Measurements from ENCODE around the gene FOSL1. TPM values are rescaled to one million over a fixed set of nuclear protein-coding genes. Genes with fewer than 3 reads are reported as not detected.
"Not testable (repeated sequence)": the region's sequence is repeated elsewhere in the genome, so short reads cannot be mapped to it uniquely, and the experiment has no call there.

FOSL1 gene
- polyA plus RNA-seq, 10 donors: 0.22 to 0.64 (median 0.29) TPM; not detected in 4

- no peak for DNase-seq
These were observed 3.9 kb downstream of the FOSL1 start for GRCh38 chr11:65896034-65896999.

- DNase-seq: no peak
These were observed 4.7 kb downstream of the FOSL1 start for GRCh38 chr11:65895482-65895981.

DNA sequence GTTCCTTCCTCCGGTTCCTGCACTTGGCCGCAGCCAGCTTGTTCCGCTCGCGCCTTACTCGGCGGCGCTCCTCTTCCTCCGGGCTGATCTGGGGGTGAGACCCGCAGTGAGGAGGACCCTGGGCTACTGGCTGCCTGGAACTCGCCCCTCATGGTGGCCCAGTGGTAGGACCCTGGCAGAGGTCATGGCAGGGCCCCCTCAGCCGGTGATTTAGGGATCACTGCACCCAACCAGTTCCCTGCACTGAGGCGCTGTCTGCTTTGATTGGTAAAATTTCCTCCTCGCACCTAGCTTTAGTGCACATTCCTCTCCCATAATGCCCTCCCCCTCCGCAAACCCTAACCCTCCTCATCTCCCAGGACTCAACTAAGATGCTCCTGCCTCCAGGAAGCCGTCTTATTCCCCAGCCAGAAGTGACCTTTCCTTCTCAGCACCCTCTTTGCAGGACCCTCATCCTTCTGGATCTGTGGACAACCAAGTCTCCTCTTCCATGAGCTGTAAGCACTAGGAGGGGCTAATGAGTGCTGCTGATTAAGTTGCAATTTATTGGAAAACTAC lies 6.1 kb downstream of the FOSL1 start:
- no peak for DNase-seq

- DNase-seq: no peak
These were observed 7.4 kb downstream of the FOSL1 start for GRCh38 chr11:65892661-65893317.

- not testable (repeated sequence) for DNase-seq
These were observed 8.0 kb downstream of the FOSL1 start for GRCh38 chr11:65892137-65892540.

GRCh38 chr11:65891219-65892136 lies 8.7 kb downstream of the FOSL1 start:
- peak in 1 of 3 donors; percentile 50 for DNase-seq

- DNase-seq: peak; percentile 97 to 99 (median 97)
These were observed 9.6 kb downstream of the FOSL1 start, which contains the start of gene CCDC85B for GRCh38 chr11:65890324-65891218. TSS of gene CCDC85B (plus strand) at chr11:65890673. CDS start at chr11:65890784, 111 bp downstream.

GRCh38 chr11:65888163-65888814 lies 11.9 kb downstream of the FOSL1 start, which contains the start of gene FIBP:
TSS of gene FIBP (minus strand) at chr11:65888471. CDS start at chr11:65888418, 53 bp downstream.
- DNase-seq: peak; percentile 97 to 99 (median 98)

DNA sequence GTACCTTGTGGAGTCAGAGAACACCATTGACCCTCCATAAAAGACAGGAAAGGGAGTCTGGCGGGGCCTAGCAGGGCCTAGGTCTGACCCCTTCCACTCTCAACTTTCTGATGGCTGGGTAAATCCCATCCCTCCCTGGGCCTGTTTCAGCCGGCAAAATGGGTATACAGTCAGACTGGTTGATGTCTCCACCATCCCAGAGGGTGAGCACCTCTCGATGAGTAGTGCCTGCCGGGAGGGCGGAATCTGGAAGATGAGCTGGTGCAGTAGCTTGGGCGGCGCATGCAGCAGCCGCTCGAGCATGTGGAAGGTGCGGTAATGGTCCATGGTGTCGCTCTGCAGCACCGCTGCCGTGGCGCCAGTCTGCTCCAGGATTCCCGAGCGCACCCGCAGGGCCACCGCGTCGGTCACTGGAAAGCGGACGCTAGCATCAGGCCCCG lies 12.4 kb downstream of the FOSL1 start:
- no peak for DNase-seq

DNA sequence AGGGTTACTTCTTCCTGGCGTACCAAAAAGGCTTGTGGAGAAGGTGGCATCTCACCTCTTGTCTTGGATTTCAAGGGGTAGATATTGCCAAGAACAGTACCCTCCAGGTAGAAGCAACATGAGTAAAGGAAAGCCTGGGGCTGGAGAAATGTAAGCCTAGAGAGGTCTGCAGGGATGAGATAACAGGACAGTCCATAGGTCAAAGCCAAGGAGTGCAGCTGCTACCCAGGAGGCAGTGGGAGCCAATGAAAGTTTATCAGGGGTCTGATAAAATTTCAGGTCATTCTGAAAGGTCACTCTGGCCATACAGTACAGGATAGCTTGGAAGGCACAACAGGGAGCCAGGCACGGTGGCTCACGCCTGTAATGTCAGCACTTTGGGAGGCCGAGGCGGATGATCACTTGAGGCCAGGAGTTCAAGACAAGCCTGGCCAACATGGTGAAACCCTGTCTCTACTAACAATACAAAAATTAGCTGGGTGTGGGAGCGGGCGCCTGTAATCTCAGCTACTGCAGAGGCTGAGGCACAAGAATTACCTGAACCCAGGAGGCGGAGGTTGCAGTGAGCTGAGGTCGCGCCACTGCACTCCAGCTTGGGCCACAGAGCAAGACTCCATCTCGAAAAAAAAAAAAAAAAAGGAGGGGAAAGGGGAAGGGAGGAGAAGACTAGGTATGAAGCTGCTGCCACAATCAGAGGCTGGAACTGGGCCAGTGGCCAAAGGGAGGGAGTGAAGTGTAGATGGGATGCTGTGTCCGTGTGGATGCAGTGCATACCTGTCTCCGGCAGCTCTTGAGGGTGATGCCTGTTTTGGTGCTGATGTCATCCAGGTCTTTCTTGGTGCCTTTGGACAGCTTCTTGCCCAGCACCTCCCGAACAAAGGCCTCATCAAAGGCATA lies 13.1 kb downstream of the FOSL1 start:
- no peak for DNase-seq

DNA sequence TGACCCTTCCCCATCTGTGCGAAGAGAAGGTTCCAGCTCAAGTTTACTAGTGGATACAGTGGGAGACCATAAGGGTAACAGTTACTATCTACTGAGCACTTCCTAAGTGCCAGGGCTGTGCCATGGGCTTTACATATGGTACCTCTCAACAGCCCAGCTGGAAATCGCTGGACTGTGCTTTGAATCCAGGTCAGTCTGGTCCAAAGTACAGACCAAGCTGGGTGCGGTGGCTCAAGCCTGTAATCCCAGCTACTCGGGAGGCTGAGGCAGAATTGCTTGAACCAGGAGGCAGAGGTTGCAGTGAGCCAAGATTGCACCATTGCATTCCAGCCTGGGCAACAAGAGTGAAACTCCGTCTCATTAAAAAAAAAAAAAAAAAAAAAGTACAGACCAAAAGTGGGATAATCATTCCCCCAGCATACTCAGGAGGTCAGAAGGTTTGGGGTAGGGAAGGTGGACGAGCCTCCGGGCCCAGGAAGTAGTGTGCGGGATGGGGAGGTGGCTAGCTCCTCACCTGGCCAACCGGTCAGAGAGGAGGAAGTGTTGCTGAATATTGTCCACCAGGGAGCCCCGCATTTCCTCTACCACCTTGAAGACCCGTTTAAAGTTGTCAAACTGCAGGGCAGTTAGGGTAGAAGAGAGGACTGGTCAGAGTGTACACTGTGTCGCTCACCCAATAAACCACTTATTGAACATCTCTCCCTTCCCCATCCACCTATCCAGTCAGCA lies 14.2 kb downstream of the FOSL1 start:
- no peak for DNase-seq

DNA sequence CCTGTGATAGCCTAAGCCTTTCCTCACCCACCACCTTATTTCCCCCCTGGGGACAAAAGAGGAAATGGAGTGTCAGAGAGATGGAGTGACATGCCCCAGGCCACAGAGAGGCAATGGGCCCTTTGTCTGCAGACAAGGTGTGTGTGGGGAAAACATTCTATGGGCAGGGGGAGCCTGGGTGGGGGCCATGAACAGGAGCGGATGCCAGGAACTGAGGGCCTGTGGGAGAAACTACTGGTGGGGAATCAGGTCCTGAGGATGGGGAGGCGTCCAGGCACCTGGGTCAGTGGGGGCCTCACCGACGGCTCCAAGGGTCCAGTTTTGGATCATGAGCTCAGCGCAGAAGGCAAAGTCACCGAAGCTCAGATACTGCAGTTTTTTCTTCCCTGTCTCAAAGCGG lies 15.0 kb downstream of the FOSL1 start:
- DNase-seq: no peak

DNA sequence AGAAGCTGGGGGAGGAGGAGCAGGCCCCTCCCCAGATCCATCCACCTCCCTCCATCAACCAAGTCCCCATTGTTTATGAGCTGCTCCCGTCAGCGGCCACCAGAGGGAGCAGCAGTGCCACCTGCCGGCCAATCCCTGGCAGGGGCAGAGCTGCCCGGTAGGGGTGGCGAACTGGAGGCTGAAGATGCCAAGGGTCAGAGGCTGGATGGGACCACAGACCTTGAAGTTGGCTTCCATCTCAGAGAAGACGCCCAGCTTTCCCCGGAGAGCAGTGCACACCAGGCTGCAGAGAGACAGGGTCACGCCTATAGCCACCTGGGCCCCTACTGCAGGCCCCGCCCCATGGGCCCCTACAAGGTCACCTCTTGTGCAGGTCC lies 15.5 kb downstream of the FOSL1 start:
- DNase-seq: peak in 2 of 3 donors; percentile 74 to 81

DNA sequence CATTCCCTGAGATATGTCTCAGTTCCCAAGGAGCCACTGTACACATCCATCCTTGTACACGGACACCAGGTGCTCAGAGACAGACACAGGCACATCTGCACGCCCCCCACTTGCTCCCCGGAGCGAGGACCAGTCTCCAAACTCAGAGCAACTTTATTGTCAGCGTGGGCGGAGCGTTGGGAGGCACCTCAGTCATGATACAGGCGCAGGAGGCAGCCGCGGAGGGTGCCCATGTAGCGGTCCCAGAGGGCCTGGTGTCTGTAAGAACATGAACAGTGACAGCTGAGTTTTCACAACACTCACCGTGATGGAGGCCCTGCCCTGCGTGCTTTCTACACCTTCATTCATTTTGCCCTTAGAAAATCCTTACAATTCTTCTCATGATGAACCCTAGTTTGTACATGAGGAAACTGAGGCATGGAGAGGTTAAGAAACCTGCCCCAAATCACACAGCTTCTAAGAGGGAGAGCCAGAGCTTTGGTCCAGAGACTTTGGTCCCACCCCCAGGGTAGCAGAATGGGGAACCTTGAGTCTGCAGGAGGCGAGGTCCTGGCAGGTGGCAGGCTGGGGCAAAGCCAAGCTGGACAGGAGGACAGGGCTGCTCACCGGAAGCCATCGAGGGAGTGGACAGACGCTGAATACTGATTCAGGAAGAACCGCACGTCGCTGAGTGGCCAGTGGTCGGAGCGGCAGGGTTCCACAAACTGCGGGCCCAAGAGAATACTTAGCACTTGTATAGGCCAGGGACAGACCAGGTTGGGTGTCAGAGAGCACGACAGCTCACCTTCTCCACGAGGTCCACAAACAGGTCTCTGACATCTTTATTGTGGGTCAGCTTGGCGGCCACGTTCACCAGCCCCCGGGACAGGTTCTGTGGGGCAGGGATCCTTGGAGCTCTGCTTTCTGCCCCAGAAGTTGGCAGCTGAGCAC lies 16.1 kb downstream of the FOSL1 start:
- no peak for DNase-seq

GRCh38 chr11:65883058-65883761 lies 17.0 kb downstream of the FOSL1 start:
- DNase-seq: no peak
